Osteoblast (primary cell): Measurements from ENCODE around the gene KRT13. TPM values are rescaled to one million over a fixed set of nuclear protein-coding genes. Genes with fewer than 3 reads are reported as not detected.

ENCODE experiments used
- DNase-seq: peaks from one replicate; pipeline ENCODE4 v3.0.0; 2011; ENCODE audit warnings: low spot score, mixed read lengths; ENCODE audit not compliant: insufficient read length; ENCODE audit errors: missing footprints
- H2AFZ ChIP-seq: 2 replicates; pipeline ENCODE4 v1.6.0; 2011; ENCODE audit warnings: mild to moderate bottlenecking, low read length
- H3K27ac ChIP-seq: 2 replicates; pipeline ENCODE4 v1.5.1; 2011; ENCODE audit warnings: mild to moderate bottlenecking, low read depth, low read length, moderate library complexity
- H3K27me3 ChIP-seq: 2 replicates; pipeline ENCODE4 v1.6.0; 2012; ENCODE audit warnings: mild to moderate bottlenecking, control low read depth, inconsistent platforms, low read length, moderate library complexity; ENCODE audit not compliant: insufficient read depth
- H3K36me3 ChIP-seq: 2 replicates; pipeline ENCODE4 v1.5.1; 2011; ENCODE audit warnings: mild to moderate bottlenecking, low read length, control low read depth, moderate library complexity; ENCODE audit not compliant: insufficient read depth
- H3K4me1 ChIP-seq: 2 replicates; pipeline ENCODE4 v1.5.1; 2011; ENCODE audit warnings: mild to moderate bottlenecking, low read length, control low read depth, moderate library complexity; ENCODE audit not compliant: insufficient read depth
- H3K4me2 ChIP-seq: 2 replicates; pipeline ENCODE4 v1.6.0; 2011; ENCODE audit warnings: mild to moderate bottlenecking, low read length; ENCODE audit not compliant: insufficient read depth
- H3K4me3 ChIP-seq: fragments of 200-600 bp; sonication (generic); 3 replicates; pipeline ENCODE4 v1.5.1; 2012; ENCODE audit warnings: mild to moderate bottlenecking, low read length, inconsistent platforms; ENCODE audit not compliant: insufficient read depth
- H3K79me2 ChIP-seq: 2 replicates; pipeline ENCODE4 v1.6.0; 2012; ENCODE audit warnings: mild to moderate bottlenecking, low read length, control low read depth, inconsistent platforms; ENCODE audit not compliant: insufficient read depth
- H3K9me3 ChIP-seq: 2 replicates; pipeline ENCODE4 v1.5.1; 2011; ENCODE audit warnings: low read depth, low read length, control low read depth
- H4K20me1 ChIP-seq: 2 replicates; pipeline ENCODE4 v1.6.0; 2012; ENCODE audit warnings: mild to moderate bottlenecking, low read length, control low read depth; ENCODE audit not compliant: insufficient read depth
- total RNA-seq: library from RNA; depleted of rRNA; stranded (reverse); fragments of >200 nt; gene quantifications from 2 replicates; pipeline ENCODE4 v1.2.3, GENCODE V29; 2012
- TF ChIP-seq, protein P1 (sequence below): IDR thresholded peaks from 2 replicates; pipeline ENCODE4 v1.5.1; 2011; ENCODE audit warnings: mild to moderate bottlenecking, low read depth, low read length, moderate library complexity; ENCODE audit errors: extremely low read depth

KRT13 gene
- total RNA-seq, 1 donor: not detected

DNA sequence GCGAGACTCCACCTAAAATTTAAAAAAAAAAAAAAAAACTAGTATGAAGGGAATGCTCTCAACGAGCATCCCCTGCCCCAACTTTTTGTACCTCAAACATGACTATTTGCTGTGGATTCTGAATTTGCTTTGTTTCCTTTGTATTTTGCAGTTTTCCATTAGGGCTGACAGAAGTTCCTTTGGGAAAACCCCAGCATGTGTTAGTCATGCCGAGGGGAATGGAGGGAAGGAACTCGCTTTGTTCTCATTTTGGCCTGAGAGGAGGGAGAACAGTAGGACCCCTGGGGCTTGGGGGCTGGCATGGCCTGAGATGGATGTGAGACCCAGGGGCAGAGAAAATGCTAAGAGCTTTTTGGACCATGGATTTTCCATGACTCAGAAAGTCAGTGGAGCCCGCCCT lies 46.0 kb upstream of the KRT13 start:
- Histone ChIP-seq H3K36me3 (no peaks in the 10 kb centered on the region), H4K20me1 (no peaks in the 10 kb centered on the region), H3K4me2 (no peak overlapping the region), H3K4me1 (peaks cover 35% of the 10 kb centered on the region), H3K79me2 (no peaks in the 10 kb centered on the region), H3K27me3 (peaks cover 5% of the 10 kb centered on the region), H3K27ac (no peak overlapping the region), H3K9me3 (no peaks in the 10 kb centered on the region), H3K4me3 (no peak overlapping the region), H2AFZ (no peak overlapping the region)
- TF ChIP-seq, protein P1, sequence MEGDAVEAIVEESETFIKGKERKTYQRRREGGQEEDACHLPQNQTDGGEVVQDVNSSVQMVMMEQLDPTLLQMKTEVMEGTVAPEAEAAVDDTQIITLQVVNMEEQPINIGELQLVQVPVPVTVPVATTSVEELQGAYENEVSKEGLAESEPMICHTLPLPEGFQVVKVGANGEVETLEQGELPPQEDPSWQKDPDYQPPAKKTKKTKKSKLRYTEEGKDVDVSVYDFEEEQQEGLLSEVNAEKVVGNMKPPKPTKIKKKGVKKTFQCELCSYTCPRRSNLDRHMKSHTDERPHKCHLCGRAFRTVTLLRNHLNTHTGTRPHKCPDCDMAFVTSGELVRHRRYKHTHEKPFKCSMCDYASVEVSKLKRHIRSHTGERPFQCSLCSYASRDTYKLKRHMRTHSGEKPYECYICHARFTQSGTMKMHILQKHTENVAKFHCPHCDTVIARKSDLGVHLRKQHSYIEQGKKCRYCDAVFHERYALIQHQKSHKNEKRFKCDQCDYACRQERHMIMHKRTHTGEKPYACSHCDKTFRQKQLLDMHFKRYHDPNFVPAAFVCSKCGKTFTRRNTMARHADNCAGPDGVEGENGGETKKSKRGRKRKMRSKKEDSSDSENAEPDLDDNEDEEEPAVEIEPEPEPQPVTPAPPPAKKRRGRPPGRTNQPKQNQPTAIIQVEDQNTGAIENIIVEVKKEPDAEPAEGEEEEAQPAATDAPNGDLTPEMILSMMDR: no peak
- peak; percentile 72 for DNase-seq

DNA sequence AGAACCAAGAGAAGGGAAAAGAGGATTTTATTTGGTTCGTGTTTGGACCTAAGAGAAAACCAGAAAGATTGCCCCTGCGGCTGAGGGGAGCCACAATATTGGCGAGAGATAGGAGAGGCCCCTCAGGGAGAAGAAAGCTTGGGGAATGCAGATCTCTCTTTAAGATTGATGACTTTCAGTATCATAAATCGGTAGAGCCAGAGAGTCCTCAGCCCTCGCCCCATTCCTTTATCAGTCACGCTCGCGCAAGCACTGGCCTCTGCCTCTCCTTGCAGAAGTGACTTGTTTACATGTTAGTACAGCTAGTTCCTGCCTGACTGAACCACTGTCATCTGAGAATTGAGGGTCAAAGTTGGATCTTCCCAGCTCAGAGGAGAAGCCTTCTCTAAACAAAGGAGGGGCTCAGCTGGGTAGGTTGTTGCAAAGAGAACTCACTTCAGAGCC lies 44.2 kb upstream of the KRT13 start:
- no peak overlapping the region for H3K4me3 ChIP-seq
- no peaks in the 10 kb centered on the region for H3K27me3 ChIP-seq
- DNase-seq: no peak
- H3K79me2 ChIP-seq: no peaks in the 10 kb centered on the region
- H3K9me3 ChIP-seq: no peaks in the 10 kb centered on the region
- H3K4me1 ChIP-seq: peaks cover 35% of the 10 kb centered on the region
- TF ChIP-seq, protein P1: no peak
- H4K20me1 ChIP-seq: no peaks in the 10 kb centered on the region
- H3K27ac ChIP-seq: peak overlapping the region; percentile 81
- H2AFZ ChIP-seq: no peak overlapping the region
- peak overlapping the region; percentile 72 for H3K4me2 ChIP-seq
- no peaks in the 10 kb centered on the region for H3K36me3 ChIP-seq

DNA sequence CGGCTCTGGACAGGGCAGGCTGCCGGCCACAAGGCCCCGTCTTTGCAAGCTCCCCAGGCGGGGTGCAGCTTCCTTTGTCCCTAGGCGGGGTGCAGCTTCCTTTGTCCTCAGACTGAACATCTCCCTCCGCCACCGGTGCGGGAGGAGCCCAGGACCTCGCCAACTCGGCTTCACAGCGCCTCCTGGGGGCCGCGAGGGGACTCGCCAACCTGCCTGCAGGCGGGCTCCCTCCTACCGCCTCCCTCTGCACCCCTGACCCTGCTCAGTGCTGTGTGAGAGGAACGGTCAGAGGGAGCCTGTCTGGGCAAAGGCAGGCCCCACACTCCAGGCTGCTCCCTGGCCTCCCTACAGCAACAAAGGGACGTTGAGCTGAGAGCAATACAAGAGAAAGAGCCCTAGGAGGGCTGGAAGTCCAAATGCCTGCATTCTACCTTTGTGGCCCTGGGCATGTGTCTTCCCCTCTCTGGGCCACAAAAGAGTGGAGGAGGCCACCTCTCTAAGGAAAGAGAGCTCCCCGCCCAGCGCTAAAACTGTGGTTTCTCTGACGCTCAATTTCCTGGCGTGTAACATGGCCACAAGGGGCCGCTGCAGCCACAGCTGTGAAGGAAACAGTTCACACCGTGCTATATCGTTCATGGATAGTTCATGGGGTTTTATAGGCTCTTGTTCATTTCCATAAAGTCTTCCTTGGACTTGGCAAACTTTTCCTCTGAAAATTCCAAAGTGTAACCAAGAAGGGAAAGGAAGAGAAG lies 43.6 kb upstream of the KRT13 start:
- no peaks in the 10 kb centered on the region for H3K36me3 ChIP-seq
- H3K27ac ChIP-seq: peak overlapping the region; percentile 81
- H3K79me2 ChIP-seq: no peaks in the 10 kb centered on the region
- no peaks in the 10 kb centered on the region for H4K20me1 ChIP-seq
- peak overlapping the region; percentile 89 for H2AFZ ChIP-seq
- H3K4me1 ChIP-seq: peaks cover 35% of the 10 kb centered on the region
- H3K4me3 ChIP-seq: peak overlapping the region; percentile 21
- H3K4me2 ChIP-seq: peak overlapping the region; percentile 72
- no peaks in the 10 kb centered on the region for H3K9me3 ChIP-seq
- H3K27me3 ChIP-seq: no peaks in the 10 kb centered on the region
- peak; percentile 97 for DNase-seq
- TF ChIP-seq, protein P1: peak; percentile 93
